ENCODE measurements around the gene OPN1LW.
"Not testable (repeated sequence)": the region's sequence is repeated elsewhere in the genome, so short reads cannot be mapped to it uniquely, and the experiment has no call there.

OPN1LW gene

GRCh38 chrX:154135458-154136229 is 8.4 kb upstream of the OPN1LW start:
- DNase-seq, result no peak

- DNase-seq, result no peak
Observed at GRCh38 chrX:154136627-154137161, 7.3 kb upstream of the OPN1LW start.

- DNase-seq, result no peak
Observed at GRCh38 chrX:154138857-154139256, 5.2 kb upstream of the OPN1LW start.

GRCh38 chrX:154140206-154140605 is 3.8 kb upstream of the OPN1LW start:
- no peak for DNase-seq

- DNase-seq, result no peak
Observed at GRCh38 chrX:154140742-154141141, 3.3 kb upstream of the OPN1LW start.

- no peak for DNase-seq
Observed at GRCh38 chrX:154142386-154142785, 1.7 kb upstream of the OPN1LW start.

GRCh38 chrX:154142950-154143745 is 895 bp upstream of the OPN1LW start:
- DNase-seq, result no peak

- not testable (repeated sequence) for DNase-seq
Observed at GRCh38 chrX:154151030-154151429, 7.0 kb downstream of the OPN1LW start.

GRCh38 chrX:154156221-154156620 is 12.2 kb downstream of the OPN1LW start:
- DNase-seq, result not testable (repeated sequence)

- DNase-seq, result not testable (repeated sequence)
Observed at GRCh38 chrX:154157207-154157606, 13.2 kb downstream of the OPN1LW start.

GRCh38 chrX:154159345-154159744 is 15.3 kb downstream of the OPN1LW start:
- DNase-seq, result not testable (repeated sequence)

- DNase-seq, result not testable (repeated sequence)
Observed at GRCh38 chrX:154164902-154165301, 20.9 kb downstream of the OPN1LW start.

GRCh38 chrX:154168384-154168783 is 24.3 kb downstream of the OPN1LW start:
- DNase-seq, result not testable (repeated sequence)

- not testable (repeated sequence) for DNase-seq
Observed at GRCh38 chrX:154172535-154172943, 28.5 kb downstream of the OPN1LW start.

GRCh38 chrX:154174356-154174755 is 30.3 kb downstream of the OPN1LW start:
- DNase-seq, result not testable (repeated sequence)

GRCh38 chrX:154182296-154182695 is 38.3 kb downstream of the OPN1LW start, which contains the start of gene OPN1MW:
Gene OPN1MW (plus strand): TSS chrX:154182596. CDS start chrX:154182678, 82 bp downstream.
- not testable (repeated sequence) for DNase-seq

GRCh38 chrX:154183794-154184193 is 39.8 kb downstream of the OPN1LW start:
- DNase-seq, result not testable (repeated sequence)

GRCh38 chrX:154192846-154193245 is 48.8 kb downstream of the OPN1LW start:
- DNase-seq, result not testable (repeated sequence)

GRCh38 chrX:154194316-154194715 is 50.3 kb downstream of the OPN1LW start:
- DNase-seq, result not testable (repeated sequence)

GRCh38 chrX:154196466-154196865 is 52.4 kb downstream of the OPN1LW start:
- not testable (repeated sequence) for DNase-seq

Measured in NCI-H226 (cell line).